Measurements from ENCODE around the gene ZBTB46. TPM values are rescaled to one million over a fixed set of nuclear protein-coding genes. Genes with fewer than 3 reads are reported as not detected.
A peak's percentile ranks its signal among the peaks of the same experiment; 100 is the strongest.

ZBTB46 gene
- total and polyA plus RNA-seq, 2 experiments from 2014 or later, result 2.0 to 4.0 TPM

GRCh38 chr20:63700199-63701050 is 130.6 kb downstream of the ZBTB46 start:
- DNase-seq (ENCODE audit: low spot score), result no peak
- WGBS (ENCODE audit: low lambda C conversion rate, missing lambda C conversion rate), result 95% methylated on average over 38 of the region's 43 CpGs
- Histone ChIP-seq H3K9me2 (replicated peaks; ENCODE audit: insufficient read depth) (no peaks in the 10 kb centered on the region), H2AFZ (no peak overlapping the region), H3K27me3 (no peaks in the 10 kb centered on the region), H3K79me2 (peaks cover 2% of the 10 kb centered on the region), H3K27ac (no peak overlapping the region), H3K36me3 (replicated peaks; ENCODE audit: insufficient read depth, low read depth) (no peaks in the 10 kb centered on the region), H3K4me2 (no peak overlapping the region), H3K9me3 (ENCODE audit: low read depth) (no peaks in the 10 kb centered on the region), H3K4me3 (no peak overlapping the region), H3K4me1 (ENCODE audit: insufficient read depth) (peaks cover 10% of the 10 kb centered on the region), H4K20me1 (ENCODE audit: insufficient read depth, poor library complexity, severe bottlenecking) (no peaks in the 10 kb centered on the region)
- TF ChIP-seq EZH2phosphoT487 (IDR thresholded peaks at IDR 0.05; ENCODE audit: low read depth, severe bottlenecking, unreplicated experiment) (no peak), CTCF (IDR thresholded peaks at IDR 0.05; ENCODE audit: poor library complexity) (no peak), EZH2 (IDR thresholded peaks at IDR 0.05; ENCODE audit: borderline replicate concordance) (no peak)

- 89% methylated on average over 24 of the region's 24 CpGs for WGBS (ENCODE audit: low lambda C conversion rate, missing lambda C conversion rate)
- Histone ChIP-seq H4K20me1 (ENCODE audit: insufficient read depth, poor library complexity, severe bottlenecking) (no peaks in the 10 kb centered on the region), H2AFZ (no peak overlapping the region), H3K4me1 (ENCODE audit: insufficient read depth) (peaks cover 10% of the 10 kb centered on the region), H3K9me2 (replicated peaks; ENCODE audit: insufficient read depth) (no peaks in the 10 kb centered on the region), H3K36me3 (replicated peaks; ENCODE audit: insufficient read depth, low read depth) (no peaks in the 10 kb centered on the region), H3K4me3 (no peak overlapping the region), H3K27me3 (no peaks in the 10 kb centered on the region), H3K27ac (no peak overlapping the region), H3K4me2 (no peak overlapping the region), H3K9me3 (ENCODE audit: low read depth) (no peaks in the 10 kb centered on the region), H3K79me2 (no peaks in the 10 kb centered on the region)
- no peak for TF ChIP-seq CTCF (IDR thresholded peaks at IDR 0.05; ENCODE audit: poor library complexity)
- no peak for TF ChIP-seq EZH2 (IDR thresholded peaks at IDR 0.05; ENCODE audit: borderline replicate concordance)
- TF ChIP-seq EZH2phosphoT487 (IDR thresholded peaks at IDR 0.05; ENCODE audit: low read depth, severe bottlenecking, unreplicated experiment), result no peak
- no peak for DNase-seq (ENCODE audit: low spot score)
Measured at GRCh38 chr20:63699466-63700198, 131.4 kb downstream of the ZBTB46 start.

- Histone ChIP-seq H3K27ac (no peak overlapping the region), H3K27me3 (no peaks in the 10 kb centered on the region), H2AFZ (no peak overlapping the region), H3K4me3 (no peak overlapping the region), H3K4me2 (no peak overlapping the region), H4K20me1 (ENCODE audit: insufficient read depth, poor library complexity, severe bottlenecking) (no peaks in the 10 kb centered on the region), H3K36me3 (replicated peaks; ENCODE audit: insufficient read depth, low read depth) (no peaks in the 10 kb centered on the region), H3K9me2 (replicated peaks; ENCODE audit: insufficient read depth) (no peaks in the 10 kb centered on the region), H3K9me3 (ENCODE audit: low read depth) (no peaks in the 10 kb centered on the region), H3K79me2 (no peaks in the 10 kb centered on the region), H3K4me1 (ENCODE audit: insufficient read depth) (peaks cover 10% of the 10 kb centered on the region)
- 76% methylated on average over 15 of the region's 19 CpGs for WGBS (ENCODE audit: low lambda C conversion rate, missing lambda C conversion rate)
- TF ChIP-seq CTCF (IDR thresholded peaks at IDR 0.05; ENCODE audit: poor library complexity) (no peak), EZH2 (IDR thresholded peaks at IDR 0.05; ENCODE audit: borderline replicate concordance) (no peak), EZH2phosphoT487 (IDR thresholded peaks at IDR 0.05; ENCODE audit: low read depth, severe bottlenecking, unreplicated experiment) (no peak)
- DNase-seq (ENCODE audit: low spot score), result peak; percentile 56
Measured at GRCh38 chr20:63698739-63699465, 132.2 kb downstream of the ZBTB46 start.

Measured in hepatocyte (in vitro differentiated cells).